ENCODE measurements around the gene CATSPERZ. TPM values are rescaled to one million over a fixed set of nuclear protein-coding genes. Genes with fewer than 3 reads are reported as not detected.
A peak's percentile ranks its signal among the peaks of the same experiment; 100 is the strongest.

The CATSPERZ gene
- total and polyA plus RNA-seq, 9 of the 15 experiments (the other 6 are each of a cell fraction or from before 2014, with no cell fraction given), result 0.86 to 8.5 (median 3.5) TPM

DNA sequence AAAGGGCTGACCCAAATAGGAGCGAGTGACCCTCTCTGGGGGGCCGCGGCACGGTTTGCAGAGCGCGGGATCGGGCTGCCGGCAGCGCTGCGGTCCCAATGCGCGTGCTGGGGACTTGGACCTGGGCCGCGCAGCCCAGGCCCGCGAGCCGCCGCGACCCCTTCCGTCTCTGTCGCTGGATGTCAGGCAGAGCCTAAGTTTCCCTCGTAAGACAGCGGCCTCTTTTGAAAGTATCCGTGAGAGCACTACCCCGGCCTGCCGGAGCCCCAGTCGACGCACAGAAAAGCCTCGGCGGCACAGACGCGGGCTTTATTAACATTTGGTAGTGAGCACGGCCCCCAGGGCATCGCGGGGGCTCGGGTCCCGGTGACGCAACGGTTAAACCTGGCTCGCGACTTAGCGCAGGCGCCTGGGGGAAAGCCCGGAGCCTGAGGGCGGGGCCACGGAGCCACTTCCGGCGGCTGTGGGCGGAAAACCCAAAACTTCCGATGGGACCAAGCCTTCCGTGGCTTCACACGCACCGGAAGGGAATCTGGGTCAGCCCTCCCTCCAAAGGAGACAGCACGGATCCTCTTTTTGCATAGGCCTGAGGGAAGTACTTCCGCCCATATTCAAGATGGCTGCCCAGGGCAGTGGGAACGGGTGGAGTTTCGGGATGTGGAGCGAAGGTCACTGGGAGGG is 30.5 kb upstream of the CATSPERZ start (continued):
- TF ChIP-seq, protein P1, sequence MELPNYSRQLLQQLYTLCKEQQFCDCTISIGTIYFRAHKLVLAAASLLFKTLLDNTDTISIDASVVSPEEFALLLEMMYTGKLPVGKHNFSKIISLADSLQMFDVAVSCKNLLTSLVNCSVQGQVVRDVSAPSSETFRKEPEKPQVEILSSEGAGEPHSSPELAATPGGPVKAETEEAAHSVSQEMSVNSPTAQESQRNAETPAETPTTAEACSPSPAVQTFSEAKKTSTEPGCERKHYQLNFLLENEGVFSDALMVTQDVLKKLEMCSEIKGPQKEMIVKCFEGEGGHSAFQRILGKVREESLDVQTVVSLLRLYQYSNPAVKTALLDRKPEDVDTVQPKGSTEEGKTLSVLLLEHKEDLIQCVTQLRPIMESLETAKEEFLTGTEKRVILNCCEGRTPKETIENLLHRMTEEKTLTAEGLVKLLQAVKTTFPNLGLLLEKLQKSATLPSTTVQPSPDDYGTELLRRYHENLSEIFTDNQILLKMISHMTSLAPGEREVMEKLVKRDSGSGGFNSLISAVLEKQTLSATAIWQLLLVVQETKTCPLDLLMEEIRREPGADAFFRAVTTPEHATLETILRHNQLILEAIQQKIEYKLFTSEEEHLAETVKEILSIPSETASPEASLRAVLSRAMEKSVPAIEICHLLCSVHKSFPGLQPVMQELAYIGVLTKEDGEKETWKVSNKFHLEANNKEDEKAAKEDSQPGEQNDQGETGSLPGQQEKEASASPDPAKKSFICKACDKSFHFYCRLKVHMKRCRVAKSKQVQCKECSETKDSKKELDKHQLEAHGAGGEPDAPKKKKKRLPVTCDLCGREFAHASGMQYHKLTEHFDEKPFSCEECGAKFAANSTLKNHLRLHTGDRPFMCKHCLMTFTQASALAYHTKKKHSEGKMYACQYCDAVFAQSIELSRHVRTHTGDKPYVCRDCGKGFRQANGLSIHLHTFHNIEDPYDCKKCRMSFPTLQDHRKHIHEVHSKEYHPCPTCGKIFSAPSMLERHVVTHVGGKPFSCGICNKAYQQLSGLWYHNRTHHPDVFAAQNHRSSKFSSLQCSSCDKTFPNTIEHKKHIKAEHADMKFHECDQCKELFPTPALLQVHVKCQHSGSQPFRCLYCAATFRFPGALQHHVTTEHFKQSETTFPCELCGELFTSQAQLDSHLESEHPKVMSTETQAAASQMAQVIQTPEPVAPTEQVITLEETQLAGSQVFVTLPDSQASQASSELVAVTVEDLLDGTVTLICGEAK (IDR thresholded peaks at IDR 0.05), result peak; percentile 100
- TF ChIP-seq, protein P1 (CRISPR knock-in tag; IDR thresholded peaks at IDR 0.05), result no peak
- TF ChIP-seq, protein P2, sequence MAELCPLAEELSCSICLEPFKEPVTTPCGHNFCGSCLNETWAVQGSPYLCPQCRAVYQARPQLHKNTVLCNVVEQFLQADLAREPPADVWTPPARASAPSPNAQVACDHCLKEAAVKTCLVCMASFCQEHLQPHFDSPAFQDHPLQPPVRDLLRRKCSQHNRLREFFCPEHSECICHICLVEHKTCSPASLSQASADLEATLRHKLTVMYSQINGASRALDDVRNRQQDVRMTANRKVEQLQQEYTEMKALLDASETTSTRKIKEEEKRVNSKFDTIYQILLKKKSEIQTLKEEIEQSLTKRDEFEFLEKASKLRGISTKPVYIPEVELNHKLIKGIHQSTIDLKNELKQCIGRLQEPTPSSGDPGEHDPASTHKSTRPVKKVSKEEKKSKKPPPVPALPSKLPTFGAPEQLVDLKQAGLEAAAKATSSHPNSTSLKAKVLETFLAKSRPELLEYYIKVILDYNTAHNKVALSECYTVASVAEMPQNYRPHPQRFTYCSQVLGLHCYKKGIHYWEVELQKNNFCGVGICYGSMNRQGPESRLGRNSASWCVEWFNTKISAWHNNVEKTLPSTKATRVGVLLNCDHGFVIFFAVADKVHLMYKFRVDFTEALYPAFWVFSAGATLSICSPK (IDR thresholded peaks at IDR 0.05; ENCODE audit: borderline replicate concordance), result no peak
- TF ChIP-seq, protein P3, sequence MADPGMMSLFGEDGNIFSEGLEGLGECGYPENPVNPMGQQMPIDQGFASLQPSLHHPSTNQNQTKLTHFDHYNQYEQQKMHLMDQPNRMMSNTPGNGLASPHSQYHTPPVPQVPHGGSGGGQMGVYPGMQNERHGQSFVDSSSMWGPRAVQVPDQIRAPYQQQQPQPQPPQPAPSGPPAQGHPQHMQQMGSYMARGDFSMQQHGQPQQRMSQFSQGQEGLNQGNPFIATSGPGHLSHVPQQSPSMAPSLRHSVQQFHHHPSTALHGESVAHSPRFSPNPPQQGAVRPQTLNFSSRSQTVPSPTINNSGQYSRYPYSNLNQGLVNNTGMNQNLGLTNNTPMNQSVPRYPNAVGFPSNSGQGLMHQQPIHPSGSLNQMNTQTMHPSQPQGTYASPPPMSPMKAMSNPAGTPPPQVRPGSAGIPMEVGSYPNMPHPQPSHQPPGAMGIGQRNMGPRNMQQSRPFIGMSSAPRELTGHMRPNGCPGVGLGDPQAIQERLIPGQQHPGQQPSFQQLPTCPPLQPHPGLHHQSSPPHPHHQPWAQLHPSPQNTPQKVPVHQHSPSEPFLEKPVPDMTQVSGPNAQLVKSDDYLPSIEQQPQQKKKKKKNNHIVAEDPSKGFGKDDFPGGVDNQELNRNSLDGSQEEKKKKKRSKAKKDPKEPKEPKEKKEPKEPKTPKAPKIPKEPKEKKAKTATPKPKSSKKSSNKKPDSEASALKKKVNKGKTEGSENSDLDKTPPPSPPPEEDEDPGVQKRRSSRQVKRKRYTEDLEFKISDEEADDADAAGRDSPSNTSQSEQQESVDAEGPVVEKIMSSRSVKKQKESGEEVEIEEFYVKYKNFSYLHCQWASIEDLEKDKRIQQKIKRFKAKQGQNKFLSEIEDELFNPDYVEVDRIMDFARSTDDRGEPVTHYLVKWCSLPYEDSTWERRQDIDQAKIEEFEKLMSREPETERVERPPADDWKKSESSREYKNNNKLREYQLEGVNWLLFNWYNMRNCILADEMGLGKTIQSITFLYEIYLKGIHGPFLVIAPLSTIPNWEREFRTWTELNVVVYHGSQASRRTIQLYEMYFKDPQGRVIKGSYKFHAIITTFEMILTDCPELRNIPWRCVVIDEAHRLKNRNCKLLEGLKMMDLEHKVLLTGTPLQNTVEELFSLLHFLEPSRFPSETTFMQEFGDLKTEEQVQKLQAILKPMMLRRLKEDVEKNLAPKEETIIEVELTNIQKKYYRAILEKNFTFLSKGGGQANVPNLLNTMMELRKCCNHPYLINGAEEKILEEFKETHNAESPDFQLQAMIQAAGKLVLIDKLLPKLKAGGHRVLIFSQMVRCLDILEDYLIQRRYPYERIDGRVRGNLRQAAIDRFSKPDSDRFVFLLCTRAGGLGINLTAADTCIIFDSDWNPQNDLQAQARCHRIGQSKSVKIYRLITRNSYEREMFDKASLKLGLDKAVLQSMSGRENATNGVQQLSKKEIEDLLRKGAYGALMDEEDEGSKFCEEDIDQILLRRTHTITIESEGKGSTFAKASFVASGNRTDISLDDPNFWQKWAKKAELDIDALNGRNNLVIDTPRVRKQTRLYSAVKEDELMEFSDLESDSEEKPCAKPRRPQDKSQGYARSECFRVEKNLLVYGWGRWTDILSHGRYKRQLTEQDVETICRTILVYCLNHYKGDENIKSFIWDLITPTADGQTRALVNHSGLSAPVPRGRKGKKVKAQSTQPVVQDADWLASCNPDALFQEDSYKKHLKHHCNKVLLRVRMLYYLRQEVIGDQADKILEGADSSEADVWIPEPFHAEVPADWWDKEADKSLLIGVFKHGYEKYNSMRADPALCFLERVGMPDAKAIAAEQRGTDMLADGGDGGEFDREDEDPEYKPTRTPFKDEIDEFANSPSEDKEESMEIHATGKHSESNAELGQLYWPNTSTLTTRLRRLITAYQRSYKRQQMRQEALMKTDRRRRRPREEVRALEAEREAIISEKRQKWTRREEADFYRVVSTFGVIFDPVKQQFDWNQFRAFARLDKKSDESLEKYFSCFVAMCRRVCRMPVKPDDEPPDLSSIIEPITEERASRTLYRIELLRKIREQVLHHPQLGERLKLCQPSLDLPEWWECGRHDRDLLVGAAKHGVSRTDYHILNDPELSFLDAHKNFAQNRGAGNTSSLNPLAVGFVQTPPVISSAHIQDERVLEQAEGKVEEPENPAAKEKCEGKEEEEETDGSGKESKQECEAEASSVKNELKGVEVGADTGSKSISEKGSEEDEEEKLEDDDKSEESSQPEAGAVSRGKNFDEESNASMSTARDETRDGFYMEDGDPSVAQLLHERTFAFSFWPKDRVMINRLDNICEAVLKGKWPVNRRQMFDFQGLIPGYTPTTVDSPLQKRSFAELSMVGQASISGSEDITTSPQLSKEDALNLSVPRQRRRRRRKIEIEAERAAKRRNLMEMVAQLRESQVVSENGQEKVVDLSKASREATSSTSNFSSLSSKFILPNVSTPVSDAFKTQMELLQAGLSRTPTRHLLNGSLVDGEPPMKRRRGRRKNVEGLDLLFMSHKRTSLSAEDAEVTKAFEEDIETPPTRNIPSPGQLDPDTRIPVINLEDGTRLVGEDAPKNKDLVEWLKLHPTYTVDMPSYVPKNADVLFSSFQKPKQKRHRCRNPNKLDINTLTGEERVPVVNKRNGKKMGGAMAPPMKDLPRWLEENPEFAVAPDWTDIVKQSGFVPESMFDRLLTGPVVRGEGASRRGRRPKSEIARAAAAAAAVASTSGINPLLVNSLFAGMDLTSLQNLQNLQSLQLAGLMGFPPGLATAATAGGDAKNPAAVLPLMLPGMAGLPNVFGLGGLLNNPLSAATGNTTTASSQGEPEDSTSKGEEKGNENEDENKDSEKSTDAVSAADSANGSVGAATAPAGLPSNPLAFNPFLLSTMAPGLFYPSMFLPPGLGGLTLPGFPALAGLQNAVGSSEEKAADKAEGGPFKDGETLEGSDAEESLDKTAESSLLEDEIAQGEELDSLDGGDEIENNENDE (IDR thresholded peaks at IDR 0.05; ENCODE audit: low read depth, low read length), result no peak
